HG03457 (cell line): Measurements from ENCODE around the gene CKB.

Experiments used
- ATAC-seq: cut with Tn5 transposase; IDR thresholded peaks from one replicate; pipeline ENCODE4 v1.9.1; 2021; ENCODE audit warnings: moderate number of reproducible peaks; ENCODE audit not compliant: unreplicated experiment

CKB gene

DNA sequence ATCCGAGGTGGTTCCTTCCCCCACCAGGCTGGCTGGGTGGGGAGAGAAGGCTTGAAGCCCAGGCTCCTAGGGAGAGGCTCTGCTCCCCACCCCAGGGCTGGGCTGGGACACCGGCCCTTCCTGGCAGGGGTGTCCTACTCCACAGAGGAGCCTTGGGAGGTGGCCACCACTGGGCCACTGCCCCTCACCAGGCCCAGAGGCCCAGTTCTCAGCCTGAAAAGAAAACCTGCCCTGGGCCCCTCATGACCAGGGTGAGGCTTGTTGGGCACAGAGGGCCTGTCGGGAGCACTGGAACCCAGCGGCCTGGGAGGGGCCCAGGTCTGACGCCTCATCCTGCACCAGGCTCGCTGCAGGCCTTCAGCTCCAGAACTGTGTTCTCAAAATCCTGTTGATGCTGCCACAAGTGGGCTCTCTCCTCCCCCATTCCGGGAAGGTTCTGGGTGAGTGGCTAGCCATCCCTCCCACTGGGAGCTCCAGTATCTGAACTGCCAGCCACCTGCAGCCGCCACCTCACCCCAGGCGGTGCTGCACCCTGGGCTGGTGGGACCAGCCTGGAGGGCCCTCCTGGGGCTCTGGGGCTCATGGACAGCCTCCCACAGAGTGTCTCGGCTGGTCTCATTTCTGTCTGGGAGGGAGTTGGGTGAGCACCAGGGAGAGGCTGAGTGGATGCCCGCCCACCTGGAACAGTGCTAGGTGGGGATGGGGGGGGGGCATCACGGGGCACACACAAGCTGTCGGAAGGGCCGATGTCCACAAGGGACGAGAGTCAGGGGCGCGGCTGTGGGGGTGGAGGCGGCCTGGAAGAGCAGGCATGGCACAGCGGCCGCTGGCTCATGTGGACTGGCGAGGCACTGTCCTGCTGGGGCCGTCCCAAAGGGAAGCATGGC, 28.1 kb upstream of the CKB start:
- no peak for ATAC-seq

DNA sequence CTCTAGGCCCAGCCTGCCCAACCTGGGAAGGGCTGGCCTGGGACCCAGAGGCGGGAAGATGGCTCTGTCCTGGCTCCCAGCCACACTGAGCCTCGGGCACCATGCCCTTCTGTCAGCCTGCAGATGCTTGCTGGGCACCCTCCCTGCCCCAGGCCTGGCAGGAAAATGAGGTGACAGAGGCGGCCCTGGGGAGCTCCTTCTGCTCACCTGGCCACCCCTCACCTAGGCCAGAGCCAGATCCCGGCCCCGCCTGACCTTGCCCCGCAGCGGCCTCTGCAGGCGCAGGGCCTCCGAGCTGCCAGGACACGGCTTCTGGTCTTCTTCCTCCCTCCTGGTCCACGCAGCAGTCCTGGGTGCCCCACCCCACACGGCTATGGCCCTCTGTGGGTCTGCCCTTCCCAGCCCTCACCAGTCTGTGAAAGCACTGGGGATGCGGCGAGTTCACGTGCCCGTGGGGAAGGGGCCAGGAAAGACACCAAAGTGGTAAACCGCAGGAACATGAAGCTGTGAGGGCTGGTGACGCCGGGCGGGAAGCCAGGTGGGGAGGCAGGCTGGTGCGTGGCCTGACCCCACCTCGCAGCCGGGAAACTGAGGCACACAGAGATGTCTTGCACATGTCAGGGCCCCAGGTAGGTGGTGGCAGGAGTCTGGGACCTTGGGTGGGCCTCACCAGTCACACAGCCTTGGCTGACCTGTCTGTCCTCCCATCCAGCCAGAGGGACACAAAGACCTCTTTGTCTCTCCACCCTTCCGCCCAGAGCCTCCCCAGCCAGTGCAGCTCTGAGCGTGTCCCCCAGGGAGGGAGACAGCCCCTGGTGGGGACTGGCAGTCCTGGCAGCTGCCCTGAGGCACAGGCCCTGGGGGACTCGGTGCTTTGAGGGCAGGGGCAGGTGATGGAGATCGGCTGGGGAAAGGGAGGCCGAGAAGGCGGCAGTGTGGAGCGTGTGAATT, 27.0 kb upstream of the CKB start:
- no peak for ATAC-seq

DNA sequence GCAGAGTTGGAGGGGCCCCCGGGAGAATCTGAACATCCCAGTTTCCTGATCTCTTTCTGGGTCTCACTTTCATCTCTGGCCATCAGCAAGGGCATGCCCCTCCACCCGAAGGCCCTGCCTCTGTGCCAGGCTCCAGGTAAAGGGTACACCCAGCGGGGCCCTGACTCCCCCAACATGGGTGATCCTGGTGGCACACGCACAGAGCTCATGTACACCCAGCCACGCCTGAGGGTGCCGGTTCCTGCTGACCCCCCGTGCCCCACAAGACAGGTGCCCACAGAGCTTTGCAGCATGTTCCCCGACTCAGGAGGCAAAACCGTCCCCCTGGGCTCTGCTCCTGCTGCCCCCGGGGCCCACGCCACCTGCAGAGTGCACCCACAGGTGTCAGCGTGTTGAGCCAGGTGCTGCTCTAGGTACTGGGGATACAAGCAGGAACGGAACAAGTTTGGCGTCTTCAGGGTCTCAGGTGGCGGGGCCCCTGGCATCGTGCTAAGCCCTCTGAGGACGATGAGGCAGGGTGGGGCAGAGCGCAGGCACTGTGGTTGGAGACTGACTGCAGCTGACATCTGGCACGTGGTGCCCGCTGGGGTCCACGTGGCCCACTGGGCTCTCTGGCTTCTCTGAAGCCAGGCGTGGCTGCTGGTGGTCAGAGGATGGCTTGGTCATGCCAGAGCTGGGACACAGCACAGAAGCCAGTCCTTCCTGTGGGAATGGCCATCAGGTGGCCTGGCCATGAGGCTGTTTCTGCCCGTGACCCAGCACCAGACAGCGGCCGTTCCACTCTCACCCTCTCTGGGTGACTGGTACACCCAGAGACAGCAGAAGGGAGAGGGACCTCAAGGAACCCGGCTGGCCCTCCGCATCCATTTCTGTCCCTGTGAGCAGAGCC, 26.1 kb upstream of the CKB start:
- no peak for ATAC-seq

DNA sequence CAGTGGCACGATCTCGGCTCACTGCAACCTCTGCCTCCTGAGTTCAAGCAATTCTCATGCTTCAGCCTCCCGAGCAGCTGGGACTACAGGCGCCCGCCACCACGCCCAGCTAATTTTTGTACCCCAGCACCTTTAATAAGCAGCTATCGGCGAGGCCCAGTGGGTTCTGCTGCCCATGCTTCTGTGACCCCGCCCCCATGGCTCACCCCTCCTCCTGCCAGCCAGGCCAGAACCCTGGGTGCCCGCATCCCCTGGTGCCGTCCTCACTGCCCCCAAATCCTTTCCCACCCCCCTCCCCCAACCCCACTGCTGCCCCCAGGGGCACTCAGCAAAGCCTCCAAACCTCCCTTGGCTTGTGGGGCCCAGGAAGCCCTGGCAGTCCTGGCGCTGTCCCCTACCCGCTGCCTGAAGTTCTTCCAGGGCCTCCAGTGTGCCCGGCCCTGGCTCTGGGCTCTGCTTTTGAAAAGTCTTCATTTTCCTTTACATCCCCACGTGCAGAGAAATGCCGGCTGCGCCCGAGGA, 25.4 kb upstream of the CKB start:
- no peak for ATAC-seq

DNA sequence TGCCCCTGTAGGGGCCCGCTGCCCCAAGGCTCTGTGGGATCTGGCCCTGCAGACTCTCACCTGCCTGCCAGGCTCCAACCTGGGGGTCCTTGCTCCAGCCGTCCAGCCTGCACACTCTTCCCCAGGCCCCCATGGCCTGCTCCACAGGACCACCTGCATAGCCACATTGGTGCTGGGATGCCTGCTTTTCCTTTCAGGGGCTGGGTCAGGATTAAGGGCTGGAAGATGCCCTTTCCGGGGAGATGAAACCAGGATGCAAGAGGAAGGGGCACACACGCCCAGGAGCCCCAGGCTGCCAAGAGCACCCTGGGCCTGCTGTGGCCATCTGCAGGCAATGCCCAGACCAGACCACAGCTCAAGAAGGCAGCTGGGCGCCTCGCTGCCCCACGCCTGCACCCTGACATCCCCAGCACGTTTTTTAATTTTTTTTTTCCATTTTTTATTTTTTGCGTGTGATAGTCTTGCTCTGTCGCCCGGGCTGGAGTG, 24.9 kb upstream of the CKB start:
- no peak for ATAC-seq

DNA sequence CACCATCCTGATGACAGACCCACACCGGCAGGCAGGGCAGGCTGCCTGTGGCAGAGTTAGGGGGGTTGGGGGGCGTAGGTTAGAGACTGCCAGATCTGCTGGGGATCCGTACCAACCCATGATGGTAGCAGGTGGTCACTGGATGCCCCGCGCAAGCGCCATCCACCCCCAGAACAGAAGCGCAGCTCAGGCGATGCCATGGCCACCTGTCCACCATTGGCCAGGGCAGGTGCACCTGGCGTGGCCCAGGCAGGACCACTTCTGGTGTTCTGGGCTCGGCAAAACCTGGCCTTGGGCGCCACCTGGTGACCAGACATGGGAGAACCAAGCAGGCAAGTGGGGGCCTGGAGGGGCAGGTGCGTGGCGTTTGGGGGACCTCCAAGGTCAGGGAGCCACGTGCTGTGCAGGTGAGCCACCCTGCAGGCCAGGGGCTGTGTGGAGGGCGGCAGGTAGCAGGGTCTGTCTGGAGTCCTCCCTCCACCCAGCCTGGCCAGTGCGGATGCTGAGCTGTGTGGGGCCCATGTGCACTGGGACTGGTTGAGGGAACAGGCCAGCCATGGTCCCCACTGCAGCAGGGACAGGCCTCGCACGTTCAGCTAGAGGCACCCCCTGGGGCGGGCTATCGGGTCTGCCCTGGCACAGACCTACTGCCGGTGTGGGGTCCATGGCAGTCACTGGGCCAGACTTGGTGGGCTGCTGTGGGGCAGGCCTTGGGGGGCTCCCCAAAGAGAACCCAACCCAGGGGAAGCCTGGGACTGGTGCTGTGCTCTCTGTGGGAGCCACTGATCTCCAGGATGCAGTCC, 24.2 kb upstream of the CKB start:
- no peak for ATAC-seq

DNA sequence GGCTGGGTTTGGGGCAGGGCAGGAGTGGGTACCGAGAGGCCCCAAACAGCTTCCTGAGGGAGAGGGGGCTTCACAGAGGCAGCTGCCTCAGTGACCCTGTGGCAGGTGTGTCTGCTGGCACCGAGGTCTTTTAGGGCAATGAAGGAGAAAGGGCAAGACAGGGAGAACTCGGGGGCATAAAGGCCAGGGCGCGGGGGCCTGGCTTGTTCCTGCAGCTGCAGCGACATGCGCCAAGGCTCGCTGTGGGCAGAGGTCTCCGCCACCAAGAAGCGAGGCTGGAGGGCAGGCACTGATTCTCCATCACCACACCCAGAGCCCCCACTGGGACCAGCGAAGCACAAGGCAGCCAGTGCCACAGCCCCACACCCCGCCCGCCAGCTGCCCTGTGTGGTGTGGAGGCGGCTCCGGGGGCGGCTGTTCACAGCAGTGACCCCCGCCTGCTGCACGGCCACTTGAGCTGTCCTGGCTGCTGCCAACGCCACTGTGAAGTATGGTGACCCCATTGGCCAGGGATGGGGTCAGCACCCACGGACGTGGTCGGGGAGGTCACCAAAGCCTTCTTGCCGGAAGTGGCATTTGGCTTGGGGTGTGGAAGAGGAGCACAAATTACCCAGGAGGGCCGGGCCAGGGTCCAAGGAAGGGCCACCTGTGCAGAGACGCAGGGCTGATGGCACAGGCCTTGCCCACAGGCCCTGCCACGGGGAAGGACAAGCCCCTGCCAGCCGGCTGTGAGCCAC, 23.5 kb upstream of the CKB start:
- no peak for ATAC-seq

DNA sequence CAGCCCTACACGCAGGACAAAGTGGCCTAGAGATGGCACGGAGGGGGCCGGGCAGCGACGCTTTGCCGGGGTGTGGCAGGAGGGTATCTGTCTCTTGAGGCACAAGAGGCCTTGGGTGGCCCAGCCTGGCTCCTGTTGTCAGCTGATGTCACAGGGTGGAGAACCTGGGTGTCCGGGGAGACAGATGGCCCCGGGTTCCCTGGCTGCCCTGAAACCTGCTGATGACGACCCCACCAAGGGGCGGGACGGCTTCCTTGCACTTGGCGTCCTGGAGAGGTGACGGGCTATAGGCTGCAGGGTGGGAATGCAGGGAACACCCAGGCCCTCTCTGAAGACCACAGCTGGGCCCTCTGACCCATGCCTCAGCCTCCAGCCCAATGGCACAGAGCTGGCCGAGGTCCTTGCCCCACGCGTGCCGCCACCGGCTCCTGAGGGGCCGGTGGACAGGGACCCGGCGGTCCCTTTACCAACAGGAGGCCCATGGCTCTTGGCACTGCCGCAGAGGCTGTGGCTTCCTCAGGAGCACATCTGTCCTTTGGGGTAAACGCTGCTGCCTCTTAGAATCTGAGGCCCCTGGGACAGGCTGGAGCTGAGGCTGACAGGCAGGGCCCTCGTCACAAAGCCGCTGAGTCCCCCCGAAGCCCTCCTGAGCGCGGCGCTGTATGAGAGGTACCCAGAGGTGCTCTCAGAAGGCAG, 22.7 kb upstream of the CKB start:
- no peak for ATAC-seq

DNA sequence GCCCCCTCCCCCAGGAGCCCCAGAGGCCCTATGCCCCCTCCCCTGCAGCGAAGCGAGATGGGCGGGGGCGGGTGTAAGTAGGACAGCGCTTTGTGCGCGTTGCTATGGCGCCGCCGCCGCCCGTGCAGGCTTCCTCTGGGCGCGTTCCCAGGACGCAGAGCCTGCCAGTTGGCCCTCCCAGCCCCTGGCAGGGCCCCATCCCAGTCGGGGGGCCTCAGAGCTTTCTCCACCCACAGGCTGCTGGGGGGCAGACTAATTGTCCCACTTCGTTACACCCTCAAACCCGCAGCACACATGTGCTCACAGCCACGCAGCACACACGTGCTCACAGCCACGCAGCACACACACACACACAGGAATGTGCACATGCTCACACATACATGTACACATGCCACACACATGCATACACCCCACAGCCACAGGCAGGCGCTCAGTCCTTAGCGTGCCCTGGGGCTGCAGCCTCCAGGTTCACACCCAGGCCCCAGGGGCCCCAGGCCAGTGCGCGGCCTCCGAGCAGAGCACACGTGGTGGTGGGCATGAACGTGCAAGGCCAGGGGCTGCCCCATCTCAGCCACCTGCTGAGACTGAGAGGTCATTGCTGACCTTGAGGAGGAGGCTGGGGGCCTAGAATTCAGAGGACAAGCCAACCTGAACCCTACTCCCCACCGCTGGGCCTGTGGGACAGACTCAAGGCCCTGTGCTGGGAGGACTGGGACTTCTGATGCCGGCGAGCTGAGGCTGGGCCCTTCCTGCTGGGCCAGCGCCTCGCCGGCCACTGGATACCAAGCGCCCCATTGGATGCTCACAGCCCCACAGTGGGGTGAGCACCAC, 22.0 kb upstream of the CKB start:
- no peak for ATAC-seq

DNA sequence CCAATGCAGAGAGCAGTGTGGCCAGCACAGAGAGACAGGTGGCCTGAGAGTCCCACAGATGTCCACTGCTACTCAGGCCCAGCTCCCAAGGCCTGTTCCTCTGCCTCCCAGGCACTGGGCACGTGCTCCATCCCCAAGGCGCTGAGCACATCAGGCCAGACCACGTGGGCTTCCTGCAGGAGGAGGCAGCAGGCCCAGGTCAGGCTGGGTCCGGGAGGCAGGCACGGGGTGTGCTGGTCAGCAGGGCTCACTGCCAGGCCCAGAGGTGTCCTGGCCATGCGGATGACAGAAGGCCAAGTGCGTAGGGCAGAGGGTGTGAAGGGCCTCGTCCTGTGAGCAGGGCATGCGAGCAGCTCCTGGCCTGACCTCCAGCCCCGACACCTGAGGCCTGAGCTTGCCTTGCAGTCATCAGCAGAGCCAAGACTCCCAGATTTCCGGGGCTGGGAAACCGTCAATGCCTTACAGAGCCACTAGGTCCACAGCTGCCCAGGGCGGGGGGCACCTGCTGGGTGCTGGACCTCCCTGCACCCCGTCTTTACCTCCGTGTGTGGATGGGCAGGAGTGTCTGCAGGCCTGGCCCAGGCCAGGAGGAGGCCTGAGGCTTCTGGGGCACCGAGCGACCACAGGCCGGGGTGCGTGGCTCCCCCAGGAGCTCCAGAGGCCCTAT, 21.2 kb upstream of the CKB start:
- ATAC-seq: no peak

DNA sequence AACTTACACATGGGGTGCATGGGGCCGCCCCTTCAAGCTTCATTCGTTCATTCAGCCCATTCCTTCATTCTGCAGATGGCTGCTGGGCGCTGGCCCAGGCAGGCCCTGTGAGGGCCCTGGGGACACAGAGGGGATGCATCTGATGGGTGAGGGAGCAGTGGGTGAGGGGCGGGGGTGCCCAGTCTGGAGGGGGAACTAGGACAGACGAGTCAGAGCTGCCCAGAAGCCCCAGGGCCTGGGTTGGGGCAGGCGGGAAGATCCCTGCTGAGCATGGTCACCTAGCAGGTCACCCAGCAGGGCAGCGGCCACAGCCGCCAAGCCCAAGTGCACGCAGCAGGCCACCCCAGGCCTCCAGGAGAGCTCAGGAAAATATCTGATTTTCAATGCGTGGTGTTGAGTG, 20.5 kb upstream of the CKB start:
- no peak for ATAC-seq

DNA sequence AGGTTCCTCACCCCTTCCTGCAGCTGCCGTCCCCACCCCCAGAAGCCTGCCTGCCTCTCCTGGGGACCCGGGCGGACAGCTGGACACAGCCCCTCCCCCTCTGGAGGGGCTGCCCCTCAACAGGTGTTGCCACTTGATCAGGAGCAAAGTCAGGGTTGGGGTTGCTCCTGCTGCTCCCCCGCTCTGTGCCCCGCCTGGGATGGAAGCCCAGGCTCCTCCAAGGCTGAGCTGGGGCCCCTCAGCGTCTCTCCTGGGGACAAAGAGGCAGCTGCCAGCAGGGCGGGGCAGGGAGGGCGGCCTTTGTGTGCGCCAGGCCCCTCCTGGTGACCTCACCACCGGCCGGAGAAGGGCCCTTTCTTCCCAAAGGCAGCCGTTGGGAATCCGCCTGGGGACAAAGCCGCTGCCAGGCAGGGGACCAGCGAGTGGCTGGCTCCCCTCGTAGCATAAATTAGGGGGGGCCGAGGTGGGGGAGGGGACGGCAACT, 20.0 kb upstream of the CKB start:
- no peak for ATAC-seq

DNA sequence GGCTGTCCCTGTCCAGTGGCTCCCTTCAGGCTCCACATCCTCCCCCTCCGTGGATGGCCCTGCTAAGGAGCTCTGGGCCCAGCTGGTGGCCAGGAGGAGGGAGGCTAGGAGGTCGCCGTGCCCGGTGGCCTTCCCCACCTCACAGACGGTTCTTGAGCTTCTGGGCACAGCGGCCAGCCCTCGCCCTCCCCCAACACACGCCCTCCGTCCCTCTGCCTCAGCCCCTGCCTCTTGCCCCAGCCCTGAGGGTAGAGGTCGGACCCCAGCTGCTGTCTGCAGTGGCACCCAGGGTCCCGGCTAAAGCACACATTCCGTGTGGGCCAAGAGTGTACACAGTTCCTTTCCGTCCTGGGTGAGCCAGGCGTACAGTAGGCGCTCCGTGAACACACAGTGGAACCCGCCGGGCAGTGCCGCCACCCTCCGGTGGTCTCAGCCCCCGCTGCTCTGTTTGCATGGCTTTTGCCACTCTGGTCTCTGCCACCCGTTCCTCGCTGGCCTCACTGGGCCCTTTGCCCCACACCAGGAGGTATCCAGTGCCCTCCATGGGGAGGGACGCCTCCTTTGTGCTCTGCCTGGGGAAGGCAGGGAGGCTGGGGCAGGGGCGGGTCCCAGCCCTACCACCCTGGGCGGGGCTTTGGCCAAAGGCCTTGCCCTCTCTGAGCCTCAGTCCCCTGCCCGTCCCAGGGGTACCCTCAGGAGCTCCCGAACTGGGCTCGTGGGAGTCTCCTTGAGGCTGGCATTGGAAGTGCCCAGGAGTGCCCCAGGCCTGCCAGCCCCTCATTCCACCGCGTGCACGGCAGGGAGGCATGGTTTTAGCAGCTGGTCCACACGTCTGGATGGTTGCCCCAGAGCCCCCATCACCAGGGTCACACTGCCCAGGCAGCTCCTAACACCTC, 19.3 kb upstream of the CKB start:
- ATAC-seq: no peak

DNA sequence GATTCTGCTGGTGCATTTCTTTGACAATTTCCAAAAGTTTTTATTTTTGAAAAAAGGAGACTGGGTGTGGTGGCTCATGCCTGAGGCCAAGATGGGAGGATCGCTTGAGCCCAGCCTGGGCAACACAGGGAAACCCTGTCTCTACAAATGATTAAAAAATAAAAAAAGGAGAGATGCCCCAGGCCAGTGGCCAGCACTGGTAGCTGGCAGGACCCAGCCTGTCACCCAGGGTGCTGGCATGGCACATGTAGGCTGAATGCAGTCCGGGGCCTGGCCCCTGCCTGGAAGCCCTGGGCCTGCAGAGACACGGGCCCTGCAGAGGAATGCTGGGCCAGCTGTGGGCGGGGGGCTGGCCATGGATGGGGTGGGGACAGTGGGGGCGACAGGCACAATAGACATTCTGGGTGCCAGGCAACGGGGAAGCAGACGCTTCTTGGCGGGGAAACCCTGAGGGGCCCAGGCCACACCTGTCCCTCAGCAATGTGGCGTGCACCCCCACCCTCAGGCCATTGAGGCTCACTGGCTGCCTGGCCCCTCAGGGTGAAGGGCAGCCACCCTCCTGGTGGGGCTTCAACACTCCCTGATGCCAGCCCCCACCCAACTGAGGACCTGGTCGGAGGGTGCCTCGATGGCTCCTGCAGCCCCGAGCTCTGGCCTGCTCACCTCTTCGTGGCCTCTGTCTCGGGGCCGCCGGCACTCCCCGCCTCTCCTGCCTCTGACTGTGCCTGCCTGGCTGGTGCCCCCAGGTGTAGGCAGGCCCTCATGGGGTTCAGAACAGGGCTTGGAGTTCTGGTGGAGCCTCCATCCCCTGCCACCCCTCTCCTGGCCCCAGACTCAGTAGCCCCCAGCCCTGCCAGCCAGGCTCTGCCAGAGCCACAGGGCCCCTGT, 18.4 kb upstream of the CKB start:
- no peak for ATAC-seq
